Stimulated activated CD4-positive, alpha-beta T cell treated with anti-CD3 and anti-CD28 coated beads, Interleukin-4, amount 100 ng/mL, for 1 hour (primary cell): ENCODE measurements around the gene BEGAIN.

Experiments used
- DNase-seq: peaks from one replicate; pipeline ENCODE4 v3.0.0-alpha.2; 2020

BEGAIN gene

GRCh38 chr14:100500128-100500527 lies 87.1 kb downstream of the BEGAIN start:
- no peak for DNase-seq

- DNase-seq, result no peak
Observed at GRCh38 chr14:100498068-100498467, 89.1 kb downstream of the BEGAIN start.

- no peak for DNase-seq
Observed at GRCh38 chr14:100495917-100496316, 91.3 kb downstream of the BEGAIN start.

- DNase-seq, result no peak
Observed at GRCh38 chr14:100494645-100495044, 92.6 kb downstream of the BEGAIN start.

- DNase-seq, result no peak
Observed at GRCh38 chr14:100490252-100490651, 97.0 kb downstream of the BEGAIN start.

- no peak for DNase-seq
Observed at GRCh38 chr14:100488057-100488456, 99.2 kb downstream of the BEGAIN start.

GRCh38 chr14:100487304-100487703 lies 99.9 kb downstream of the BEGAIN start:
- DNase-seq, result no peak
